PC-9 (cell line): ENCODE measurements around the gene POLR2F. TPM values are rescaled to one million over a fixed set of nuclear protein-coding genes. Genes with fewer than 3 reads are reported as not detected.

Experiments used
- BruUV-seq: library from RNA; stranded (reverse); fragments of 400-500 nt; replicated peaks from 2 replicates; lab custom pipeline; 2021; lab: Mats Ljungman, UMichigan
- CTCF ChIA-PET: fragments of 300-600 bp; sonication (Branson Sonifier 250); formaldehyde crosslinking; loops from one replicate; lab custom pipeline; 2022; ENCODE audit warnings: antibody characterized with exemption; lab: Charles Lee
- POLR2A ChIA-PET: fragments of 300-600 bp; sonication (Branson Sonifier 250); formaldehyde crosslinking; loops from one replicate; lab custom pipeline; 2022; ENCODE audit warnings: antibody characterized with exemption; ENCODE audit not compliant: unreplicated experiment; lab: Charles Lee
- DNase-seq, 2 experiments: peaks; one replicate each; pipeline versions ENCODE4 v3.0.0 to v3.0.0-alpha.2; 2015 to 2022; ENCODE audit warnings: mixed read lengths in 1 of 2
- H2AFZ ChIP-seq: fragments of 200-600 bp; sonication (generic); 2 replicates; pipeline ENCODE4 v1.8.1; 2017; ENCODE audit warnings: antibody characterized with exemption
- H3F3A ChIP-seq: fragments of 200-600 bp; sonication (generic); 2 replicates; pipeline ENCODE4 v1.8.1; 2017; ENCODE audit warnings: antibody characterized with exemption, mild to moderate bottlenecking, low read depth; ENCODE audit not compliant: insufficient read depth
- H3K27ac ChIP-seq: fragments of 200-600 bp; sonication (generic); 2 replicates; pipeline ENCODE4 v1.6.1; 2016; ENCODE audit warnings: mixed run types
- H3K27me3 ChIP-seq: fragments of 200-600 bp; sonication (generic); 2 replicates; pipeline ENCODE4 v1.6.1; 2016; ENCODE audit warnings: low read depth, mixed run types; ENCODE audit not compliant: insufficient read depth
- H3K36me3 ChIP-seq: fragments of 200-600 bp; sonication (generic); 2 replicates; pipeline ENCODE4 v1.6.1; 2016; ENCODE audit warnings: low read depth, mixed run types
- H3K4me1 ChIP-seq: fragments of 200-600 bp; sonication (generic); replicated peaks from 2 replicates; pipeline ENCODE4 v1.6.1; 2016; ENCODE audit warnings: mixed run types; ENCODE audit not compliant: insufficient read depth
- H3K4me2 ChIP-seq: fragments of 200-600 bp; sonication (generic); 2 replicates; pipeline ENCODE4 v1.6.1; 2017; ENCODE audit warnings: mixed run types
- H3K4me3 ChIP-seq: fragments of 200-600 bp; sonication (generic); 2 replicates; pipeline ENCODE4 v1.6.1; 2016; ENCODE audit warnings: mixed run types
- H3K79me2 ChIP-seq: fragments of 200-600 bp; sonication (generic); 2 replicates; pipeline ENCODE4 v1.6.1; 2017; ENCODE audit warnings: low read depth, mixed run types
- H3K9me2 ChIP-seq: fragments of 200-600 bp; sonication (generic); 2 replicates; pipeline ENCODE4 v1.8.1; 2017; ENCODE audit warnings: mild to moderate bottlenecking; ENCODE audit not compliant: insufficient read depth
- H3K9me3 ChIP-seq: fragments of 200-600 bp; sonication (generic); 2 replicates; pipeline ENCODE4 v1.8.1; 2016; ENCODE audit warnings: low read depth; ENCODE audit not compliant: insufficient read depth
- H4K20me1 ChIP-seq: fragments of 200-600 bp; sonication (generic); 2 replicates; pipeline ENCODE4 v1.8.1; 2017; ENCODE audit not compliant: insufficient read depth
- EZH2 ChIP-seq: fragments of 200-600 bp; sonication (generic); IDR thresholded peaks from 2 replicates; pipeline ENCODE4 v1.8.0; 2017; ENCODE audit warnings: antibody characterized with exemption, low read depth
- intact Hi-C: fragments of 100-400 bp; cut with micrococcal nuclease; formaldehyde crosslinking; loops from one replicate; pipeline ENCODE4 v1.10.0; 2022; ENCODE audit not compliant: unreplicated experiment
- total RNA-seq: library from RNA; stranded (reverse); gene quantifications from 2 replicates; pipeline ENCODE4 v1.2.3, GENCODE V29; 2021
- TF ChIP-seq, protein P1 (sequence below): fragments of 200-600 bp; sonication (generic); conservative IDR thresholded peaks from 2 replicates; pipeline ENCODE4 v1.6.1; 2017; ENCODE audit warnings: mixed run types, antibody characterized with exemption, mild to moderate bottlenecking, moderate library complexity

POLR2F gene
- total RNA-seq, 1 experiment from 2014 or later = 180 TPM

DNA sequence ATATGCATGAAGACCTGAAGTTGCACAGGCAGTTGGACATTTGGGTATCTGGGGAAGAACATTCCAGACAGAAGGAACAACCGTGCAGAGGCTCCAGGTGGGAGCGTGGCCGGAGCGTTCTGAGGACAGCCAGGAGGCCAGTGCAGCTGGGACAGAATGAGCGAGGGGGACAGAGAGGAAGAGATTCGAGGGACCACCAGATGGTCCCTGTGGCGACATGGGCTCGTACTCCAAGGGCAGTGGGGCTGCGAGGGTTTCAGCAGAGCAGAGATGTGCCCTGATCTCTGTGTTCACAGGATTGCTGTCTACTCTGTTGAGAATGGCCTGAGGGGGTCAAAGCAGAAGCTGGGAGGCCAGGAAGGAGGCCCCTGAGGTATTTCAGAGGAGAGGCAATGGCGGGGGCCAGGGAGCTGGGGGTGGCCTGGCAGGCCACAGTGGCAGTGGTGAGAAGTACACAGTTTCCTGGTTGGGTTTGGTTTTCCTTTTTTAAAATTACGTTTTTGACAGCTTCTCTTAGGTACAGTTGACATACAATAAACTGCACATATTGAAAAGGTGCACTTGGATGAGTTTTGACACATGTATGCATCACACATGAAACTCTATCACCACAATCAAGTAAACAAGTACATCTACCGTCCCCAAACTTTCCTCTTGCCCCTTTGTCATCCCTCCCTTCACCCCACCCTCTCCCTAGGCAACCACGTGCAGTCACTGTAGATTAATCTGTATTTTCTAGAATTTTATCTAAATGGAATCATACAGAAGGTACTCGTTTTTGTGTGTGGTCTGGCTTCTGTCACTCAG is 55.7 kb downstream of the POLR2F start:
- no TSS peak for BruUV-seq
- Histone ChIP-seq H3K4me2 (no peak overlapping the region), H3F3A (no peaks in the 10 kb centered on the region), H3K27ac (no peak overlapping the region), H3K27me3 (no peaks in the 10 kb centered on the region), H2AFZ (no peak overlapping the region), H3K36me3 (no peaks in the 10 kb centered on the region), H3K79me2 (no peaks in the 10 kb centered on the region), H3K9me2 (no peaks in the 10 kb centered on the region), H4K20me1 (no peaks in the 10 kb centered on the region), H3K9me3 (no peaks in the 10 kb centered on the region; the same call in 1 of the 2 replicates), H3K4me1 (no peaks in the 10 kb centered on the region), H3K4me3 (no peak overlapping the region)
- intact Hi-C loops = no loop called here
- DNase-seq = no peak
- CTCF ChIA-PET = no interaction called here
- TF ChIP-seq, protein P1, sequence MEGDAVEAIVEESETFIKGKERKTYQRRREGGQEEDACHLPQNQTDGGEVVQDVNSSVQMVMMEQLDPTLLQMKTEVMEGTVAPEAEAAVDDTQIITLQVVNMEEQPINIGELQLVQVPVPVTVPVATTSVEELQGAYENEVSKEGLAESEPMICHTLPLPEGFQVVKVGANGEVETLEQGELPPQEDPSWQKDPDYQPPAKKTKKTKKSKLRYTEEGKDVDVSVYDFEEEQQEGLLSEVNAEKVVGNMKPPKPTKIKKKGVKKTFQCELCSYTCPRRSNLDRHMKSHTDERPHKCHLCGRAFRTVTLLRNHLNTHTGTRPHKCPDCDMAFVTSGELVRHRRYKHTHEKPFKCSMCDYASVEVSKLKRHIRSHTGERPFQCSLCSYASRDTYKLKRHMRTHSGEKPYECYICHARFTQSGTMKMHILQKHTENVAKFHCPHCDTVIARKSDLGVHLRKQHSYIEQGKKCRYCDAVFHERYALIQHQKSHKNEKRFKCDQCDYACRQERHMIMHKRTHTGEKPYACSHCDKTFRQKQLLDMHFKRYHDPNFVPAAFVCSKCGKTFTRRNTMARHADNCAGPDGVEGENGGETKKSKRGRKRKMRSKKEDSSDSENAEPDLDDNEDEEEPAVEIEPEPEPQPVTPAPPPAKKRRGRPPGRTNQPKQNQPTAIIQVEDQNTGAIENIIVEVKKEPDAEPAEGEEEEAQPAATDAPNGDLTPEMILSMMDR = no peak
- no peak for TF ChIP-seq EZH2
- POLR2A ChIA-PET = no interaction called here

DNA sequence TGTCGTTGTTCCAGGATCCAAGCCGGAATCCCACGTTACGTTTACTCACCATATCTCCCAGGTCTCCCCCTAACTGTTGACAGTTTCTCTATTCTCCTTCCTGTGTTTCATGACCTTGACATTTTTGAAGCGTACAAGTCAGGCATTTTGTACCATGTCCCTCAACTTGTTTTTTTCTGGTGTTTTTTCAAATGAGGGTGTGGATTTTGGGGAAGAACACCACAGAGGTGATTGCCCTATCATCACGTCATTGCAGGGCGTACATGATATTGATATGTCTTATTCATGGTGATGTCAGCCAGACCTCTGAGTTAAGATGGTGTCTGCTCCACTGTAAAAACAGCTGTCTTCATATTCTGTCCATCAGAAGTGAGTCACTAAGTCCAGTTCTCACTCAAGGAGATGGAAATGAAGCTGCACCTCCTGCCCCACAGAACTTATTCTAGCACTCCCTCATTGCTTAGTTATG is 59.1 kb downstream of the POLR2F start:
- Histone ChIP-seq H3F3A (no peaks in the 10 kb centered on the region), H2AFZ (no peak overlapping the region), H3K79me2 (no peaks in the 10 kb centered on the region), H3K4me1 (no peaks in the 10 kb centered on the region), H3K9me2 (no peaks in the 10 kb centered on the region), H3K4me3 (no peak overlapping the region), H3K36me3 (no peaks in the 10 kb centered on the region), H3K4me2 (no peak overlapping the region), H3K9me3 (no peaks in the 10 kb centered on the region; the same call in 1 of the 2 replicates), H3K27me3 (no peaks in the 10 kb centered on the region), H4K20me1 (no peaks in the 10 kb centered on the region), H3K27ac (no peak overlapping the region)
- intact Hi-C loops = no loop called here
- ChIA-PET POLR2A (interaction anchor here (0.6 kb wide), 1 partner anchor 13 kb away, joined by 3 read pairs; no protein-coding TSS in a partner anchor), CTCF (no interaction called here)
- DNase-seq = no peak
- BruUV-seq = no TSS peak
- TF ChIP-seq, protein P1 = no peak
- no peak for TF ChIP-seq EZH2

DNA sequence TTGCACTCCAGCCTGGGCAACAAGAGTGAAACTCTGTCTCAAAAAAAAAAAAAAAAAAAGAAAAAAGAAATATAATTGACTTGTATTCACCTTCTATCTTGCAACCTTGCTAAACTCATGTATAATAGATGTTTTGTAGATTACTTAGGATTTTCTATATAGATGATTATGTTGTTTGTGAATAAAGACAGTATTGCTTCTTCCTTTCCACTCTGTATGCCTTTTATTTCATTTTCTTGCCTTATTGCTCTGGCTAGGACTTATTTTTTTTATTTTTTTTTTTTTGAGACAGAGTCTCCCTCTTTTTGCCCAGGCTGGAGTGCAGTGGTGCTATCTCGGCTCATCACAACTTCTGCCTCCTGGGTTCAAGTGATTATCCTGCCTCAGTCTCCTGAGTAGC is 60.6 kb downstream of the POLR2F start:
- Histone ChIP-seq H3K27me3 (no peaks in the 10 kb centered on the region), H3K79me2 (no peaks in the 10 kb centered on the region), H3K4me1 (no peaks in the 10 kb centered on the region), H3K4me2 (no peak overlapping the region), H3K36me3 (no peaks in the 10 kb centered on the region), H2AFZ (no peak overlapping the region), H3F3A (no peaks in the 10 kb centered on the region), H3K9me3 (no peaks in the 10 kb centered on the region; the same call in 1 of the 2 replicates), H3K4me3 (no peak overlapping the region), H3K9me2 (no peaks in the 10 kb centered on the region), H4K20me1 (no peaks in the 10 kb centered on the region), H3K27ac (no peak overlapping the region)
- ChIA-PET CTCF (no interaction called here), POLR2A (no interaction called here)
- BruUV-seq = no TSS peak
- intact Hi-C loops = no loop called here
- DNase-seq = no peak
- TF ChIP-seq, protein P1 = no peak
